RWPE1 (cell line): ENCODE data around the gene NOL8.
A peak's percentile ranks its signal among the peaks of the same experiment; 100 is the strongest.

Experiments used
- CTCF ChIA-PET: fragments of 350-600 bp; sonication (Branson Sonifier 250); formaldehyde crosslinking; extraction: SDS; loops from one replicate; lab custom pipeline; 2021; lab: Yijun Ruan, JAX
- POLR2A ChIA-PET: fragments of 400-600 bp; formaldehyde crosslinking; extraction: SDS; loops from one replicate; lab custom pipeline; 2020; ENCODE audit warnings: antibody characterized with exemption; ENCODE audit not compliant: low non-redundant PET; lab: Yijun Ruan, JAX
- DNase-seq: peaks from one replicate; pipeline ENCODE4 v3.0.0; 2012; ENCODE audit warnings: low spot score
- H3K27ac ChIP-seq: fragments of 450-650 bp; 2 replicates; pipeline ENCODE4 v1.5.1; 2017
- TF ChIP-seq, protein P1 (sequence below): fragments of 450-650 bp; conservative IDR thresholded peaks from 2 replicates; pipeline ENCODE4 v1.5.1; 2017; ENCODE audit warnings: low read depth, mild to moderate bottlenecking

The NOL8 gene

DNA sequence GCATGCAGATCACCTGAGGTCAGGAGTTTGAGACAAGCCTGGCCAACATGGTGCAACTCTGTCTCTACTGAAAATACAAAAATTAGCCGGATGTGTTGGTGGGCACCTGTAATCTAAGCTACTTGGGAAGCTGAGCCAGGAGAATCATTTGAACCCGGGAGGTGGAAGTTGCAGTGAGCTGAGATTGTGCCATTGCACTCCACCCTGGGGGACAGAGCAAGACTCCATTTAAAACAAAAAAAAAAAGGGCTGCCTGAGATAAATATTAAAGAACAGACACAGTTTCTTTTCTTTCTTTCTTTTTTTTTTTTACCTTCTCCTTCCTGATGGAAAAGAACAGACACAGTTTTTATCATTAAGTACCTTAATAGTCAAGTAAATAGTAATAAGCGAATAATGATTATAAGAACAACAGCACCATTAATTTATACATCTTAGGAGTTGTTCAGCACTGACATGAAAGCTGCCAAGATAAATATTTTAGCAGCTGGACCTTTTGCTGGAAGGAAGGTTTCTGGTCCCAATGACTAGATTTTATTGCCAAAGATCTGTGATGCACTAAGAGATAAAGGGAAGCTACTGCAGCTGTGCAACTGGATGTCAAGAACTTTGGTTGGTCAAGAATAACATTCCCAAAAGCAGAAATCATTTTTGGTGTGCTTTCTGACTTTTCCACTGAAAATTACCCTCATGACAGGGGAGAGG is 7.6 kb upstream of the NOL8 start:
- ChIA-PET CTCF (interaction anchor here (0.6 to 1.0 kb wide), 4 partner anchors 9 to 279 kb away, joined by 3 to 7 read pairs (median 4); no protein-coding TSS in a partner anchor), POLR2A (no interaction called here)
- DNase-seq: no peak
- TF ChIP-seq, protein P1, sequence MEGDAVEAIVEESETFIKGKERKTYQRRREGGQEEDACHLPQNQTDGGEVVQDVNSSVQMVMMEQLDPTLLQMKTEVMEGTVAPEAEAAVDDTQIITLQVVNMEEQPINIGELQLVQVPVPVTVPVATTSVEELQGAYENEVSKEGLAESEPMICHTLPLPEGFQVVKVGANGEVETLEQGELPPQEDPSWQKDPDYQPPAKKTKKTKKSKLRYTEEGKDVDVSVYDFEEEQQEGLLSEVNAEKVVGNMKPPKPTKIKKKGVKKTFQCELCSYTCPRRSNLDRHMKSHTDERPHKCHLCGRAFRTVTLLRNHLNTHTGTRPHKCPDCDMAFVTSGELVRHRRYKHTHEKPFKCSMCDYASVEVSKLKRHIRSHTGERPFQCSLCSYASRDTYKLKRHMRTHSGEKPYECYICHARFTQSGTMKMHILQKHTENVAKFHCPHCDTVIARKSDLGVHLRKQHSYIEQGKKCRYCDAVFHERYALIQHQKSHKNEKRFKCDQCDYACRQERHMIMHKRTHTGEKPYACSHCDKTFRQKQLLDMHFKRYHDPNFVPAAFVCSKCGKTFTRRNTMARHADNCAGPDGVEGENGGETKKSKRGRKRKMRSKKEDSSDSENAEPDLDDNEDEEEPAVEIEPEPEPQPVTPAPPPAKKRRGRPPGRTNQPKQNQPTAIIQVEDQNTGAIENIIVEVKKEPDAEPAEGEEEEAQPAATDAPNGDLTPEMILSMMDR: no peak
- H3K27ac ChIP-seq: no peak overlapping the region

DNA sequence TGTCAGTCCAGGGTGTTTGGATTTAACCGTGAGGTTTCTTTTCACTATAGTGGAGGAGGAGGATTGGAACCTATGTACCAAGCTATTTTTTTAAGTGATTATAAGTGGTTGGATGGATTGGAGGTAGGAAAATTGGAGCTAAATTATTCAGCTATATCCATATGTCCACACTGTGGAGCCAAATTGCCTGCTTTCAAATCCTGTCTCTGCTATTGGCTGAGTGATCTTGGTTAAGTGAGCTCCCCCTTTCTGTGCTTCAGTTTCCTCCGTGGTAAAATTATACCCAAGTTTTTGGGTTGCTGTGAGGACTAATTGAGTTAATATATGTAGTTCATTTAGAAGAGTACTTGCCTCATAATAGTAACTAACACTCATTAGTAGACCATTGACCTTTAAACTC is 3.1 kb upstream of the NOL8 start:
- H3K27ac ChIP-seq: no peak overlapping the region
- DNase-seq: peak; percentile 53
- ChIA-PET POLR2A (no interaction called here), CTCF (interaction anchor here (0.5 to 1.4 kb wide), 6 partner anchors 73 to 342 kb away, joined by 3 to 4 read pairs (median 3); no protein-coding TSS in a partner anchor)
- TF ChIP-seq, protein P1: peak; percentile 37

DNA sequence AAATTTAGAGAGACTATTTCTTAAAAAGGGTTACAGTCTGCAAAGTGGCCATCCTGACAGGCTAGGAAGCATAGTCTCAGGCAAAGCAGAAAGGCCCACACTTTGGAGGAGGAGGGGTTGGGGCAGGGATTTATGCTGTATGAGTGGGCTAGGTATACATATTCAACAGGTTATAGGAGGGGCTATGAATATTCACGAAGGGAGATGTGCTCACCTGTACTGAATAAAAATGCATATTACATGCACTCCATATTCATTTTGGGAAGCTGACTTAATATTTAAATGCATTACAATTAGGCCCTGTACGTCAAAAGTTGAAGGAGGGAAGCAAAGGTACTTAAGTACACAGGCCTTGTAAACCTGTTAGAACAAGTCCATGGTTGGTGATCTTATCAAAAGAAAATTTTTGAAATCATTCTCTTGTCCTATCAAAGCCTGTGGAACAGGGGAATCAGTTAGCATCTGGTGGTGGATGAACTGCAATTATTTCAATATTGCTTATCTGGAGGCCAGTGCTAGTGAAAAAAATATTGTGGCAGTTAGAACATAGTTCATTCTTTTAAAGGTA is 2.2 kb upstream of the NOL8 start:
- CTCF ChIA-PET: no interaction called here
- POLR2A ChIA-PET: no interaction called here
- no peak overlapping the region for H3K27ac ChIP-seq

GRCh38 chr9:92325991-92326500 is 896 bp upstream of the NOL8 start:
- ChIA-PET CTCF (interaction anchor here (0.6 to 1.0 kb wide), 5 partner anchors 10 to 309 kb away, joined by 3 to 4 read pairs (median 3); no protein-coding TSS in a partner anchor), POLR2A (no interaction called here)
- peak; percentile 56 for DNase-seq
- H3K27ac ChIP-seq: peak overlapping the region; percentile 93
- TF ChIP-seq, protein P1: no peak

More for the DNA sequence above, 2.2 kb upstream of the NOL8 start:
- TF ChIP-seq, protein P1: no peak
- peak; percentile 67 for DNase-seq

GRCh38 chr9:92324889-92325268 is 271 bp downstream of the NOL8 start:
- DNase-seq: no peak
- CTCF ChIA-PET: interaction anchor here (1.0 kb wide), 1 partner anchor 290 kb away, joined by 3 read pairs; no protein-coding TSS in a partner anchor

DNA sequence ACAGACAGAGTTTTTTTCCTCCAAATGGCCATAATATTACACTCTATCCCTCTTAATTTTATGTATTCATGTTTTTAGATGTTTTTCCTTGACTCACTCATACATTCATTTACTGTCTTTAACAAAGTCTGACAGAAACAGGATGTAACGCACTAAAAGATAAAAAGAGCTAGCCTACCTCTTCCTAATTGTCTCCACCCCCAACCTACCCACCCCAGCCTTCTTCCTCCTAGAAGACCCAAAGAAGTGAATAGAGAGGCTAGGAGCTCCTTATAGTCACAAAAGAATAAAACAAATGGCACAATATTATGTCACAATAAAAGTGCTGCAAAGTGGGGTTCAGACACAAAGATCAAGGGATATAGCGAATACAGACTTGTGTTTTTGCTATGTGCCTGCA is 719 bp downstream of the NOL8 start:
- POLR2A ChIA-PET: interaction anchor here (1.0 kb wide), 1 partner anchor 123 kb away, joined by 3 read pairs; no protein-coding TSS in a partner anchor
- H3K27ac ChIP-seq: no peak overlapping the region
- TF ChIP-seq, protein P1: no peak
- CTCF ChIA-PET: interaction anchor here (0.6 to 1.0 kb wide), 2 partner anchors 8 to 291 kb away, joined by 3 to 7 read pairs; no protein-coding TSS in a partner anchor
- DNase-seq: no peak

More at GRCh38 chr9:92324889-92325268, 271 bp downstream of the NOL8 start:
- H3K27ac ChIP-seq: peak overlapping the region; percentile 93
- TF ChIP-seq, protein P1: no peak
- POLR2A ChIA-PET: interaction anchor here (1.0 kb wide), 2 partner anchors 123 to 345 kb away, joined by 3 to 4 read pairs; partner anchors contain the start of gene IPPK
